WTC11 (cell line): ENCODE data around the gene CDC20.

ENCODE experiments used
- TF ChIP-seq, protein P1 (sequence below): sonication (generic); formaldehyde crosslinking; IDR thresholded peaks from 2 replicates; pipeline ENCODE4 v1.8.0; 2022; ENCODE audit warnings: mild to moderate bottlenecking, missing genetic modification reagents
- TF ChIP-seq, protein P2 (sequence below): fragments of 200-600 bp; IDR thresholded peaks from 2 replicates; pipeline ENCODE4 v1.8.0; 2022; ENCODE audit warnings: antibody characterized with exemption

DNA sequence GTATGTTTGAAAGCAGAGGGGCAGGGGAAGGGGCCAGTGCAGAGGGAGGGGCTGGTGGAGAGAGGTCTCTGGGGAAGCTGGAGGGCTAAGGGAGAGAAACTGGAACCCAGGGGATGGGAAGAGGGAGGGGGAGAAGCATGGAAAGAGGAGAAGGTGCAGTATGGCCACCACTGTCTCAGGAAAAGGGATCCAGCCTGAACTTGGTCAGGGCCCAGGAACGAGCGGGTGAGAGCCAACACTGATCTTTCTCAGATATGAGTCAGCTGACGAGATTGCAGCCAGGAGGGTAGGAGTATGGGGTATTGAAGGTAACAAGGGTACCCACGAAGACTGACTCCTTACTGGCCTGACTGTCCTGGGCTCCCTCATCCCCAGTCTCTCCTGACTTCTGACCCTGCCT lies 40.0 kb upstream of the CDC20 start:
- TF ChIP-seq, protein P1, sequence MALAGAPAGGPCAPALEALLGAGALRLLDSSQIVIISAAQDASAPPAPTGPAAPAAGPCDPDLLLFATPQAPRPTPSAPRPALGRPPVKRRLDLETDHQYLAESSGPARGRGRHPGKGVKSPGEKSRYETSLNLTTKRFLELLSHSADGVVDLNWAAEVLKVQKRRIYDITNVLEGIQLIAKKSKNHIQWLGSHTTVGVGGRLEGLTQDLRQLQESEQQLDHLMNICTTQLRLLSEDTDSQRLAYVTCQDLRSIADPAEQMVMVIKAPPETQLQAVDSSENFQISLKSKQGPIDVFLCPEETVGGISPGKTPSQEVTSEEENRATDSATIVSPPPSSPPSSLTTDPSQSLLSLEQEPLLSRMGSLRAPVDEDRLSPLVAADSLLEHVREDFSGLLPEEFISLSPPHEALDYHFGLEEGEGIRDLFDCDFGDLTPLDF: no peak
- TF ChIP-seq, protein P2, sequence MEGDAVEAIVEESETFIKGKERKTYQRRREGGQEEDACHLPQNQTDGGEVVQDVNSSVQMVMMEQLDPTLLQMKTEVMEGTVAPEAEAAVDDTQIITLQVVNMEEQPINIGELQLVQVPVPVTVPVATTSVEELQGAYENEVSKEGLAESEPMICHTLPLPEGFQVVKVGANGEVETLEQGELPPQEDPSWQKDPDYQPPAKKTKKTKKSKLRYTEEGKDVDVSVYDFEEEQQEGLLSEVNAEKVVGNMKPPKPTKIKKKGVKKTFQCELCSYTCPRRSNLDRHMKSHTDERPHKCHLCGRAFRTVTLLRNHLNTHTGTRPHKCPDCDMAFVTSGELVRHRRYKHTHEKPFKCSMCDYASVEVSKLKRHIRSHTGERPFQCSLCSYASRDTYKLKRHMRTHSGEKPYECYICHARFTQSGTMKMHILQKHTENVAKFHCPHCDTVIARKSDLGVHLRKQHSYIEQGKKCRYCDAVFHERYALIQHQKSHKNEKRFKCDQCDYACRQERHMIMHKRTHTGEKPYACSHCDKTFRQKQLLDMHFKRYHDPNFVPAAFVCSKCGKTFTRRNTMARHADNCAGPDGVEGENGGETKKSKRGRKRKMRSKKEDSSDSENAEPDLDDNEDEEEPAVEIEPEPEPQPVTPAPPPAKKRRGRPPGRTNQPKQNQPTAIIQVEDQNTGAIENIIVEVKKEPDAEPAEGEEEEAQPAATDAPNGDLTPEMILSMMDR: no peak
